Keratinocyte (primary cell): ENCODE results near the gene ENKD1. TPM values are rescaled to one million over a fixed set of nuclear protein-coding genes. Genes with fewer than 3 reads are reported as not detected.

Experiments
- DNase-seq: peaks from one replicate; pipeline ENCODE4 v3.0.0-alpha.2; 2011; ENCODE audit warnings: low read depth, missing footprints, low spot score
- FAIRE-seq: peaks from 2 replicates; lab custom pipeline; 2011; peaks lifted over from hg19 to GRCh38; lab: Jason Lieb, UNC
- H2AFZ ChIP-seq: 2 replicates; pipeline ENCODE4 v1.6.0; 2012; ENCODE audit warnings: low read length, control low read depth, inconsistent platforms; ENCODE audit not compliant: control insufficient read depth
- H3K27ac ChIP-seq: 2 replicates; pipeline ENCODE4 v1.5.1; 2011; ENCODE audit warnings: low read length; ENCODE audit not compliant: control insufficient read depth, insufficient read depth
- H3K27me3 ChIP-seq: 3 replicates; pipeline ENCODE4 v1.6.0; 2011; ENCODE audit warnings: low read length; ENCODE audit not compliant: control insufficient read depth, insufficient read depth; ENCODE audit errors: extremely low read depth
- H3K36me3 ChIP-seq, 2 experiments: 2 replicates in 1 of 2; 3 replicates in 1 of 2; pipeline ENCODE4 v1.5.1; 2011; ENCODE audit warnings: low read length in 2 of 2, mild to moderate bottlenecking in 1 of 2; ENCODE audit not compliant: control insufficient read depth in 2 of 2, insufficient read depth in 2 of 2; ENCODE audit errors: extremely low read depth in 1 of 2
- H3K4me1 ChIP-seq: 3 replicates; pipeline ENCODE4 v1.5.1; 2011; ENCODE audit warnings: low read length; ENCODE audit not compliant: control insufficient read depth, insufficient read depth; ENCODE audit errors: extremely low read depth
- H3K4me2 ChIP-seq: 3 replicates; pipeline ENCODE4 v1.6.0; 2011; ENCODE audit warnings: low read depth, low read length; ENCODE audit not compliant: control insufficient read depth, insufficient read depth; ENCODE audit errors: extremely low read depth
- H3K4me3 ChIP-seq, 3 experiments: fragments of 200-600 bp in 1 of 3; sonication (generic) in 1 of 3; 2 replicates in 2 of 3; 3 replicates in 1 of 3; pipeline ENCODE4 v1.5.1; 2011 to 2016; ENCODE audit warnings: low read length in 3 of 3, mild to moderate bottlenecking in 3 of 3, control low read depth in 2 of 3, inconsistent platforms in 1 of 3, low read depth in 1 of 3, mixed read lengths in 1 of 3, mixed run types in 1 of 3, moderate library complexity in 1 of 3; ENCODE audit not compliant: control insufficient read depth in 2 of 3, insufficient read depth in 2 of 3; ENCODE audit errors: extremely low read depth in 1 of 3
- H3K79me2 ChIP-seq: 2 replicates; pipeline ENCODE4 v1.6.0; 2012; ENCODE audit warnings: low read length; ENCODE audit not compliant: control insufficient read depth, insufficient read depth
- H3K9ac ChIP-seq: 3 replicates; pipeline ENCODE4 v1.6.0; 2011; ENCODE audit warnings: low read length; ENCODE audit not compliant: control insufficient read depth, insufficient read depth; ENCODE audit errors: extremely low read depth
- H3K9me1 ChIP-seq: 3 replicates; pipeline ENCODE4 v1.6.0; 2011; ENCODE audit warnings: low read length; ENCODE audit not compliant: control insufficient read depth, insufficient read depth; ENCODE audit errors: extremely low read depth
- H3K9me3 ChIP-seq: 2 replicates; pipeline ENCODE4 v1.5.1; 2012; ENCODE audit warnings: low read depth, low read length; ENCODE audit not compliant: control insufficient read depth
- H4K20me1 ChIP-seq: 3 replicates; pipeline ENCODE4 v1.6.0; 2011; ENCODE audit warnings: low read length; ENCODE audit not compliant: control insufficient read depth, insufficient read depth; ENCODE audit errors: extremely low read depth
- EZH2 ChIP-seq: IDR thresholded peaks from one replicate; pipeline ENCODE4 v1.6.1; 2012; ENCODE audit warnings: inconsistent platforms, mild to moderate bottlenecking, low read length, moderate library complexity
- dilution Hi-C: fragments of 300-500 bp; cut with MboI; formaldehyde crosslinking; loops from one replicate; pipeline ENCODE4 v1.7.0; 2020; ENCODE audit warnings: low sequenced_read_pairs; ENCODE audit not compliant: extremely low pct_ligation_motif_present
- polyA plus RNA-seq, 5 experiments: library from polyadenylated mRNA; depleted of rRNA in 3 of 5; stranded (reverse) in 3 of 5; stranded (forward) in 1 of 5; unstranded in 1 of 5; fragments of >200 nt; gene quantifications; 1 replicate in 1 of 5; 2 replicates in 3 of 5; 3 replicates in 1 of 5; pipeline versions ENCODE4 v1.2.1 to v1.2.3, GENCODE V29; 2011 to 2012; ENCODE audit warnings: missing spikeins in 2 of 5, low read depth in 1 of 5, low replicate concordance in 1 of 5
- TF ChIP-seq, protein P1 (sequence below), 3 experiments: IDR thresholded peaks in 1 of 3; conservative IDR thresholded peaks in 1 of 3; optimal IDR thresholded peaks in 1 of 3; 2 replicates in 2 of 3; 3 replicates in 1 of 3; pipeline versions ENCODE3 to v1.5.1; 2011; ENCODE audit warnings: low read length in 3 of 3, mild to moderate bottlenecking in 3 of 3, moderate library complexity in 2 of 3, control low read depth in 1 of 3, inconsistent platforms in 1 of 3; ENCODE audit not compliant: insufficient read depth in 2 of 3; ENCODE audit errors: extremely low read depth in 1 of 3

The ENKD1 gene
- polyA plus RNA-seq, 1 donor (not counting 4 experiments of a cell fraction or from before 2014, with no cell fraction given): 4.4 TPM

DNA sequence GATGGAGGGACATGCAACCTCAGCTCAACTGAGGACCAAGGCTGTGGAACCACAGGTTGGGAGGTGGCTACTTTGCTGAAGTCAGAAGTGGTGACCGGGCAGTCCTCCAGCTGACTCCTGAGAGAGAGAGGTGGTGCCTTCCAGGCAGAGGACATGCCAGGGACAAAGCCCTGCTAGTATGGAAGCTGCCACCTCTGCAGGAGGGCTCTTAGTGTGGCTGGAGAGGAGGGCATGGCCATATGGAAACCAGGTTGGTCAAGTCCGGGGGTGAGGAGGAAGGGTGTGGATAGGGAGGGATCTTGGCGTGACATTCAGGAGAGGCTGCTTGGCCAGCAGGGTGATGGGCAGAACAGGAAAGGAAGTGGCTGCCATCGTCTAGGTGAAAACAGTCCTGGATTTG lies 5.8 kb upstream of the ENKD1 start:
- H3K9me1 ChIP-seq: no peaks in the 10 kb centered on the region
- peaks cover 18% of the 10 kb centered on the region for H3K4me1 ChIP-seq
- H3K4me3 ChIP-seq: no peak overlapping the region
- FAIRE-seq (no peak), DNase-seq (no peak)
- H3K27me3 ChIP-seq: no peaks in the 10 kb centered on the region
- TF ChIP-seq EZH2: no peak
- TF ChIP-seq, protein P1, sequence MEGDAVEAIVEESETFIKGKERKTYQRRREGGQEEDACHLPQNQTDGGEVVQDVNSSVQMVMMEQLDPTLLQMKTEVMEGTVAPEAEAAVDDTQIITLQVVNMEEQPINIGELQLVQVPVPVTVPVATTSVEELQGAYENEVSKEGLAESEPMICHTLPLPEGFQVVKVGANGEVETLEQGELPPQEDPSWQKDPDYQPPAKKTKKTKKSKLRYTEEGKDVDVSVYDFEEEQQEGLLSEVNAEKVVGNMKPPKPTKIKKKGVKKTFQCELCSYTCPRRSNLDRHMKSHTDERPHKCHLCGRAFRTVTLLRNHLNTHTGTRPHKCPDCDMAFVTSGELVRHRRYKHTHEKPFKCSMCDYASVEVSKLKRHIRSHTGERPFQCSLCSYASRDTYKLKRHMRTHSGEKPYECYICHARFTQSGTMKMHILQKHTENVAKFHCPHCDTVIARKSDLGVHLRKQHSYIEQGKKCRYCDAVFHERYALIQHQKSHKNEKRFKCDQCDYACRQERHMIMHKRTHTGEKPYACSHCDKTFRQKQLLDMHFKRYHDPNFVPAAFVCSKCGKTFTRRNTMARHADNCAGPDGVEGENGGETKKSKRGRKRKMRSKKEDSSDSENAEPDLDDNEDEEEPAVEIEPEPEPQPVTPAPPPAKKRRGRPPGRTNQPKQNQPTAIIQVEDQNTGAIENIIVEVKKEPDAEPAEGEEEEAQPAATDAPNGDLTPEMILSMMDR (optimal IDR thresholded peaks at IDR 0.05 in 1 of 3, IDR thresholded peaks at IDR 0.05 in 1 of 3, conservative IDR thresholded peaks at IDR 0.05 in 1 of 3; ENCODE audit: extremely low read depth in 1 of 3, insufficient read depth in 2 of 3, low read length in 3 of 3): no peak
- no peaks in the 10 kb centered on the region for H3K9me3 ChIP-seq
- no peak overlapping the region for H3K4me2 ChIP-seq
- H3K79me2 ChIP-seq: no peaks in the 10 kb centered on the region
- no peak overlapping the region for H2AFZ ChIP-seq
- H3K9ac ChIP-seq: no peak overlapping the region
- H3K27ac ChIP-seq: no peak overlapping the region
- H4K20me1 ChIP-seq: no peaks in the 10 kb centered on the region
- dilution Hi-C loops: no loop called here
- peaks cover 0 to 3% of the 10 kb centered on the region in 2 experiments for H3K36me3 ChIP-seq

DNA sequence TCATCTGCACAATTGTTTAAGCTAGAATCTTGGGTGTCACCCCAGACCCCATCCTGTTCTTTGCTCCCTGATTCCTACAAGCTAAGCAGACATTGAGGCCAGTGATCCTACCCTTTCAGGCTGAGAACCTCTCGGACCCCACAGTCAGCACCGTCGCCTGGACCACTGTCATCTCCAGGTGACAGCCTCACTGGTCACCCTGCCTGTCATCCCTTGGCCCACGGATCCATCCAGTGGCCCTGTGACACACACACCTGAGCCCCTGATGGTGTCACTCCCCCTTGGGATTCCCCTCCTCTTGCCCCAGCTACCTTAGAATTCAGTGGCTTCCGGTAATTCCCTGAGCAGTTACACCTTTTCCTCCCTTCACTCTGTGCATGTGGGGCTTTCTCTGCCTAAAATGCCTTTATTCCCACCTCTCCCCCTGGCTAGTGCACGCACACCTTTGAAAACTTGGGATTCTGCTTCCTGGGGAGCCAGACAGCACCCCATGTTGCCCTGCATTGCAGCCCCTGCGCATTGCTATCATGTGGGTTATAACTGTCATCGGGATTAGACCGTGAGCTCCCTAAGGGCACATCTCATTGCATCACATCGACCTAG lies 3.0 kb upstream of the ENKD1 start:
- Histone ChIP-seq H3K27ac (no peak overlapping the region), H3K9me3 (no peaks in the 10 kb centered on the region), H4K20me1 (no peaks in the 10 kb centered on the region), H2AFZ (no peak overlapping the region), H3K9me1 (no peaks in the 10 kb centered on the region), H3K4me2 (no peak overlapping the region), H3K27me3 (no peaks in the 10 kb centered on the region), H3K4me3 (no peak overlapping the region), H3K9ac (no peak overlapping the region), H3K4me1 (peaks cover 16% of the 10 kb centered on the region), H3K36me3 (peaks cover 0 to 2% of the 10 kb centered on the region in 2 experiments), H3K79me2 (no peaks in the 10 kb centered on the region)
- dilution Hi-C loops: no loop called here
- no peak for DNase-seq
- TF ChIP-seq, protein P1 (optimal IDR thresholded peaks at IDR 0.05 in 1 of 3, IDR thresholded peaks at IDR 0.05 in 1 of 3, conservative IDR thresholded peaks at IDR 0.05 in 1 of 3; ENCODE audit: extremely low read depth in 1 of 3, insufficient read depth in 2 of 3, low read length in 3 of 3): no peak
- no peak for TF ChIP-seq EZH2
- FAIRE-seq: no peak
